Measurements from ENCODE around the gene SPEF1.
"Not testable (repeated sequence)": the region's sequence is repeated elsewhere in the genome, so short reads cannot be mapped to it uniquely, and the experiment has no call there.

Gene SPEF1, protein sequence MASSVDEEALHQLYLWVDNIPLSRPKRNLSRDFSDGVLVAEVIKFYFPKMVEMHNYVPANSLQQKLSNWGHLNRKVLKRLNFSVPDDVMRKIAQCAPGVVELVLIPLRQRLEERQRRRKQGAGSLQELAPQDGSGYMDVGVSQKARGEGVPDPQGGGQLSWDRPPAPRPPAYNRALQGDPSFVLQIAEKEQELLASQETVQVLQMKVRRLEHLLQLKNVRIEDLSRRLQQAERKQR

DNA sequence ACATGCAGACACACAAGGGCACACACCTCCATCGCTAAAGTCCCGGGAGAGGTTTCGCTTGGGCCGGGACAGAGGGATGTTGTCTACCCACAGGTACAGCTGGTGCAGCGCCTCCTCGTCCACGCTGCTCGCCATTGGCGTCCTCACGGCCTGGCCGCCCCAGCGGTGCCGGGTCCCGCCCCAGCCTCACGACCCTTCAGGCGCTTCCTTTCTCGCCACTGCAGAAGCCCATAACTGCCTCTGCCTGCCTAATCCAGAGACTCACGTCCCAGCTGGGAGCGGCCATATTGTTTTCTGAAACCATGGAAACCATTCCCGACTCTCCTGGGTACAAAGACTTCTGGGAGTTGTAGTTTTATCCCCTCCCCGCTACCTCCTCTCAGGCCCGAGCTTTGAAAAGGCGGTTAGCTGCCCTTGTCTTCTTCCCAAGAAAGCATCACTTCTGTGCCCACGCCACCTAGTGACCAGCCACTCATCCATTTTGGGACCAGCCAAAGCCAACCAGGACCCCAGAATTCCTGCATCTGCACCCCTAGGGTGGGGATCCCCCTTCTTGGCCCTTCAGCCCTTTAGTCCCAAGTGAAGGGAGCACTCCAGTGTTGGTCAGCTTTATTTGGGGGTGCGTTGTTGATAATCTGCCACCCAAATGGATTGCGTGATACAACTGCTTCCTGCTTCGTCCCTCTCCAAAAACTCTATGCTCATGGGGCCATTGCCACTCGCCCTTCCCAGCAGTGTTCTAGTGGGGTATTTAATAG is at the start of gene SPEF1:
Gene SPEF1, minus strand, starts transcription at position 296 of the 758 bp plus-strand sequence. Its CDS starts 161 bp downstream, at position 135.
- in situ Hi-C loops (cut with HindIII; ENCODE audit: low pct_ligation_motif_present, low pct_unique_long_range_greater_than_20kb, low sequenced_read_pairs), result no loop called here
- peak; percentile 93 for DNase-seq

DNA sequence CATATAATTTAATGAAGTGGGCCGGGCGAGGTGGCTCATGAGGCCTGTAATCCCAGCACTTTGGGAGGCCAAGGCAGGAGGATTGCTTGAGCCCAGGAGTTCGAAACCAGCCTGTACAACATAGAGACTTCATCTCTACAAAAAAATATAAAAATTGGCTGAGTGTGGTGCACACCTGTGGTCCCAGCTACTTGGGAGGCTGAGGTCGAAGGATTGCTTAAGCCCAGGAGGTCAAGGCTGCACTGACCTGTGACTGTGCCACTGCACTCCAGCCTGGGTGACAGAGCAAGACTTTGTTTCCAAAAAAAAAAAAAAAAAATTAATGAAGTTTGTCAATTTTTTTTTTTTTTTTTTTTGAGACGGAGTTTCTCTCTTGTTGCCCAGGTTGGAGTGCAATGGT is 48.6 kb upstream of the SPEF1 start:
- in situ Hi-C loops (cut with HindIII; ENCODE audit: low pct_ligation_motif_present, low pct_unique_long_range_greater_than_20kb, low sequenced_read_pairs); DNase-seq: not testable (repeated sequence)

DNA sequence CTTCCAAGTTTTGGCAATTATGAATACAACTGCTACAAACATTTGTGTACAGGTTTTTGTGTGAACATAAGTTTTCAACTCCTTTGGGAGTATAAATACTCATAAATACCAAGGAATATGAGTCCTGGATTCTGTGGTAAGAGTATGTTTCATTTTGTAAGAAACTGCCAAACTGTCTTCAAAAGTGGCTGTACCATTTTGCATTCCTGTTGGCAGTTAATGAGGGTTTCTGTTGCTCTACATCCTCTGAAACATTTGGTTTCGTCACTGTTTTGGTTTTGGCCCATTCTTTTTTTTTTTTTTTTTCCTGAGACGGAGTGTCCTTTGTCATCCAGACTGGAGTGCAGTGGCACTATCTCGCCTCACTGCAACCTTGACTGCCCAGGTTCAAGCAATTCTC is 47.5 kb upstream of the SPEF1 start:
- in situ Hi-C loops (cut with HindIII; ENCODE audit: low pct_ligation_motif_present, low pct_unique_long_range_greater_than_20kb, low sequenced_read_pairs), result no loop called here
- no peak for DNase-seq

DNA sequence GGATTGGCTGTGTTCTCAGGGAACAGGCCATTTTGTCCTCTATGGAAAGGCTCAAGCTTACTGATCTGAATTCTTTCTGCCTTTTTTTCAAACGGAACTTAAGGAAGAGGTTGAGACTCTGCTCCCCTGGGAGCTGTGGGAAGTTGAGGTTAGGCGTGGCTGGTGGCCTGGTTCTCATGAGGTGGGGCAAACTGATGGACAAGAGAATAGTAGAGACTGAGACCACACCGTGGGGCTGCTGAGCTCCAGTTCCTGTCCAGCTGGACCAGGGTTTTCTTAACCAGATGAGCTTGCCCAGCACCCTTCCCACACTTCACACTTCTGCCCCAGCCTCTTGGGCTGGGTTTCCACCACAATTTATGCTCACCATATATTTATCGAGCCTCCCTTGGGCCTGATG is 45.2 kb upstream of the SPEF1 start:
- in situ Hi-C loops (cut with HindIII; ENCODE audit: low pct_ligation_motif_present, low pct_unique_long_range_greater_than_20kb, low sequenced_read_pairs), result no loop called here
- DNase-seq, result no peak

DNA sequence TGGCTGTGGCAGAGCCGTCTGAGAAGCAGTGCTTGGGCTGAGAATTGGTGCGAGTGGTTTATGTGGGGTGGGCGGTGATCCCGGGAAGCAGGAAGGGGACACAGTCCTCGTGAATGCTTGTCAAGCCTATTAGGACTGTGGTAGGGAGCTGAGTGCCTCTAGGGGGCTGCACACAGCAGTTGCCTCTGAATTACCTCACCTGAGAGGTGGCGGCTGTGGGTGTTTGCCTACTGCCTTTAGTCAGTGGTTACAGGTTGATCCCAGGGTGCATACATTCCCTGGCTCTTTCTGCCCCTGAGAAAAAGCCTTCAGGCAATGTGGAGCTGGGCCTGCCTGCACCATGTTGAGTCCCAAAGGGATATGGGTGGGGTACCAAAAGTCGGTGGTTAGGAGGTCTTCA is 44.3 kb upstream of the SPEF1 start:
- no peak for DNase-seq
- in situ Hi-C loops (cut with HindIII; ENCODE audit: low pct_ligation_motif_present, low pct_unique_long_range_greater_than_20kb, low sequenced_read_pairs), result no loop called here

DNA sequence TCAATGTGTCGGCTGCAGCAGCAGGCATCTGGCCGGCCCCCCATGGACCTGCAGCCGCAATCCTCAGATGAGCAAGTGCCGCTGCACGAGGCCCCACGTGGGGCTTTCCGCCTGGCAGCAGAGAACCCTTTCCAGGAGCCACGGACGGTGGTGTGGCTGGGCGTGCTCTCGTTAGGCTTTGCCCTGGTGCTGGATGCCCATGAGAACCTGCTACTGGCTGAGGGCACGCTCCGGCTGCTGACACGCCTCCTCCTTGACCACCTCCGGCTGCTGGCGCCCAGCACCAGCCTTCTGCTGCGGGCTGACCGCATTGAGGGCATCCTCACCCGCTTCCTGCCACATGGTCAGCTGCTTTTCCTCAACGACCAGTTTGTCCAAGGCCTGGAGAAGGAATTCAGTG is 42.6 kb upstream of the SPEF1 start:
- in situ Hi-C loops (cut with HindIII; ENCODE audit: low pct_ligation_motif_present, low pct_unique_long_range_greater_than_20kb, low sequenced_read_pairs), result no loop called here
- no peak for DNase-seq

DNA sequence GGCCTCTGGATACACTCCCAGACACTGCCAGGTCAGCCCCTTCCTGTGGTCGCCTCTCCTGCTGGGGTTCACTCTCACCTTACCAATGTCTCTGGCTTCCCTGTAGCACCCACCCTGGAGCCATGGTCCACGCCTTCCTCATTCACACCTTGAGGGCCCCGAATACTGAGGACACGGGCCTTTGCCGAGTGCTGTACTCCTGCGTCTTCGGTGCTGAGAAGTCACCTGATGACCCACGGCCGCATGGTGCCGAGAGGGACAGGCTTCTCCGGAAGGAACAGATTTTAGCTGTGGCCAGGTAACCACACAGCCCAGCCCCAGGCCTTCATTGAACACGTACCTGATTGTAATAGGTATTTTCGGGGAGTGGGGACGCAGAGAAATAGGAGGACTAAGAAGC is 40.7 kb upstream of the SPEF1 start:
- DNase-seq, result no peak
- in situ Hi-C loops (cut with HindIII; ENCODE audit: low pct_ligation_motif_present, low pct_unique_long_range_greater_than_20kb, low sequenced_read_pairs), result no loop called here

DNA sequence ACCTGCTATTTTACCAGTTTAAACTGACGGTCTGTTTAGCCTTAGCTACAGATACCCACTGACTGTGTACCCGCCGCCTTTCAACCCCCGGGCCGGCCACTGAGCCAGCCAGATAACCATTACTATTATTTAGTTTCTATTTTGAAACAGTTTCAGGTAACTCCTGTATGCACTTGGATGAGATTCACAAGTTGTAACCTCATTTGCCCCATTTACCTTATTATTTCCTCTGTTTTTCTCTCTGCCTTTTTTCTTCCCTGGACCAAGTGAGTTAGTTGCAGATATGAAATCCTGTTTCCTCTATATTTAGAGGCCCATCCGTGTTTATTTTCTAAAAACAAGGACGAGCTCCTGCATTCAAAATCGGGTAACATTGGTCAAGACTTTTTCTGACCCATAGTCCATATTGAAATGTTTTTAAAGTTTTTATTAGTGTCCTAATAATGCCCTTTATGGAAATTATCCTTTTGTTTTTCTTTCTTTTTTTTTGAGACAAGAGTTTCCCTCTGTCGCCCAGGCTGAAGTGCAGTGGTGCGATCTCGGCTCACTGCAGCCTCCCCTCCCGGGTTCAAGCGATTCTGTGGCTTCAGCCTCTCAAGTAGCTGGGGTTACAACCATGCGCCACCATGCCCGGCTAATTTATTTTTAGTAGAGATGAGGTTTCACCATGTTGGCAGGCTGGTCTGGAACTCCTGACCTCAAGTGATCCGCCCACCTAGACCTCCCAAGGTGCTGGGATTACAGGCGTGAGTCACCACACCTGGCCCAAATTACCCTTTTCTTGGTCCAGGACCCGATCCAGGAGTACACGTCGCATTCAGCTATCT is 39.9 kb upstream of the SPEF1 start:
- in situ Hi-C loops (cut with HindIII; ENCODE audit: low pct_ligation_motif_present, low pct_unique_long_range_greater_than_20kb, low sequenced_read_pairs), result no loop called here
- DNase-seq, result no peak

DNA sequence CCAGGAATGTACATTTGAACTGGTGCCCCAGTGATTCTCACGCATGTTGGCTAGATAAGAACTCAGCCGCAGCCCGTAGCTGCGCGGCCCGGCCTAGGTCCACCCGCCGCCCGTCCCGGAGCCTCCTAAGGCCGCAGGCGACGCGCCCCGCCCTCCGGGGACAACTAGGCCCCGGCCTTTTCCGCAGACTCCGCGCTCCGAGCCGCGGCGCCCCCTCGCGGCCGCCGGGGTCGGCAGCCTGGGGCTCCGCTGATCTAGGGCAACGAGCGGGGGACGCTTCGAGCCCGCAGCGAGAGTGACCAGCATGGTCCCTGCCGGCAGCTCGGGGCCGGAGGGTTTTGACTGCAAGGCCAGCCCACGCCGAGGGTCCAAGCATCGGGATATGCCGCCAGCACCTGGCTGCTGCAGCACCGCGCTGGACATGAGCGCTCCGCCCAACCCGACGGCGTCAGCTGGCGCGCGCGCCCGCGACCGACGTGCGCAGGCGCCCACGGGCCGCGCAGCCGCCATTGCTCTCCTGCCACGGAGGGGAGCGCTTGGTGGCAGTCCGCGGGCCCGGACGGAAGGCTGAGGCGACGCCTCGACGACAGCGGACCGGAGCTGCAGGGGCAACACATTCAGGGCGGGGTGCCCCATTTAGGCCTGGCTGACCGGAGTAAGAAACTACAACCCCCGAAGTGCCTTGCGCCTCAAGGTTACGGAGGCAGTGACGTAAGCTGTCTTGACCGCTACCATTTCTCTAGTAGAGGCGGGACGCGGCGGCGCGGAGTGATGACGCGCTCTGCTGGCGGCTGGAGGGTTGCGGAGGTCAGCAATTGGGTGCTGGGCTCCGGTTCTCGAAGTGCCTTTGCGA is 39.0 kb upstream of the SPEF1 start, which contains the start of gene AP5S1:
Gene AP5S1, plus strand, starts transcription at position 500 of the 853 bp plus-strand sequence. CDS start 1,571 bp downstream, outside the sequence.
- in situ Hi-C loops (cut with HindIII; ENCODE audit: low pct_ligation_motif_present, low pct_unique_long_range_greater_than_20kb, low sequenced_read_pairs), result no loop called here
- DNase-seq, result peak; percentile 93

DNA sequence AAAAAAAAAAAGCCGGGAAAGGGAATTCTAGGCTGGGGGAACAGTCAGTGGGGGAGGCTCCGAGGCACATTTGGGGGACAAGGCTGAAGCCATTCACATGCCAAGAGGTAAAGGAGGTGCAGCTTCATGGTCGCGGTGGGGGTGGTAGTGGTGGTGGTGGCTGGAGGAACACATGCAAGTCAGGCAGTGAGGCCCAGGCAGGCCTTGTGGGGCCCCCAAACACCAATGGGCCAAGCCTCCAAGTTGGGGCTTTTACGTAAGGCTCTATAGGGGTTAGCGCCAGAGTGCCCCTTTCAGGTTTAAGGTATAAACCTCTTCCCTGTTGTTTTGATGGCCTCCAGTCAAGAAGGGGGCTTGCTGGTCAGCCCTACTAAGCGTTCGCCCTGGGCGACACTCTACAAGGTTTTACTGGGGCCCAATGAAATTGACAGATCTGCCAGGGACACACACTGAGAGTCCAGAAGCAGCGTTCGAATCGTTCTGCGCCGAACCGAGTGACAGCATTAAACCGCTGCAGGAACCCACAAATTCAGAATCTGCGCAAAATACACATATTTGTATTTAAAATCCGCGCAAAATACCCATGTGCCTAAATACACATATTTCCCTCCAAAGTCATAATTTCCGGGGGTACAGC is 38.3 kb upstream of the SPEF1 start:
- no peak for DNase-seq
- in situ Hi-C loops (cut with HindIII; ENCODE audit: low pct_ligation_motif_present, low pct_unique_long_range_greater_than_20kb, low sequenced_read_pairs), result no loop called here

DNA sequence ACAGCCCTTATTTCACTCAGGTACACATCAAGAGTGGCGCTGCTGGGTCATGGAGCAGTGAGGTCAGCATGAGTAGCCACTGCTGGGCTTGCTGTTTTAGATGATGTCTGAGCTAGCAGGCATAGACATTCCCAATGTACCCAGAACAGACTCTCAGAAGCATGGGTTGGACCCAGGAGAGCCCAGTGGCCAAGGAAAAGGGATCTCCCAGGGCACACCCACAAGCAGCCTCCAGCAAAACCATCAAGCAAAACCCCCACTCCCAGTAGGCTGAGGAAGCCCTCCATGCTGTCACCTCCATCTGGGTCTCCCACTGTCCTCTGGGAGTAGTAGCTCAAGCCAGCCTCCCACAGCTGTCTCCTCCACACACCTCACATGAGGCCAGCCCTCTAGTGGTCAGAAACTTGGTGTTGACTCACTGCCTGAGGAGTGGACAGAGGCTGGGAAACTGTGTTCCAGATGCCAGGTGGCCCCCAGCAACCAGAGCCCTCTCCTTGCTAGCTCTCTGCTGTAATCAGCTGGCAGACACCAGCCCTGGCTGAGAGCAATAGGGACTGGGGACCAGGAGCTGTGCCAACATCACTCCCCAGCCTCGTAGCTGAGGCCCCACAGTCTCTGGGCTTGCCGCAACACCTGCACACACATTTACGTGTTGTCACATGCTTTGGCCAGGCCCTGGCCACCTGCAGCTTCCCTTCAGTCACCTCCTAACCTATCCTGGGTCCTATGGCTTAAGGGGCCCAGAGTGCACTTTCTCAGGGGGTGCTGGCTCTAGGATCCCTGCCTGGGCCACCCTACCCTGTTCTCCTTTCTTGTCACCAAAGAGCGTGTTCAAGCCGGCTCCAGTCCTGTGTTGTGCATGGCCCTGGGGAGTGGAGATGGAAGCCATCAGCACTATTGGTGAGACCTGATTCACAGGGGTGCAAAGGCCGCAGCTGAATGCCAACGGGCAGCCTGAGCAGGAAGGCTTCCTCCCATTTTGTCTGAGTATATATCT is 37.2 kb upstream of the SPEF1 start:
- in situ Hi-C loops (cut with HindIII; ENCODE audit: low pct_ligation_motif_present, low pct_unique_long_range_greater_than_20kb, low sequenced_read_pairs), result no loop called here
- DNase-seq, result peak; percentile 82

DNA sequence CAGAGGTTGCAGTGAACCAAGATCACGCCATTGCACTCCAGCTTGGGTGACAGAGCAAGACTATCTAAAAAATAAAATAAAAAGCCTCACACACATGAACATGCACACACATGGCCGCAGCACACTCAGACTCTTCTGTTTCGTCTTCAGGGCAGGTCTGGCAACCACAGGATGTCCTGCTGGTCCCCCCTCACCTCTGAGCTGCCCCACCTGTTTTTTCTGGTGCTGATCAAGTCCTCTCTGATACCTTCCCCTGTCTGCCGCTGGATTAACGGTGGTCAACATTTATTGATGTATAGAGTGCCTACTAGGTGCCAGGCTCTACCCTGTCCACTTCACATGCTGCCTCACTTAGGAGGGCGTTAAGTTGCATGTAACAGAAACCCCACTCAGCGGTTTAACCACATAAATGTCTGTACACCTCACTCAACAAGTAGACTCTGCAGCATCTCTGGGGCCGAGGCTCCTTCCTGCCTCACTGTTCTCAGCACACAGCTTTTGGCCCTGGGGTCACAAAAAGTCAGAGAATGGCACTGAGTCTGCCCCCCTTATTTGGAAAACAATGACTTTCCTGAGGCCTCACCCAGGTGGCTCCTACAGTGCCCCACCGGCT is 34.6 kb upstream of the SPEF1 start:
- DNase-seq, result no peak
- in situ Hi-C loops (cut with HindIII; ENCODE audit: low pct_ligation_motif_present, low pct_unique_long_range_greater_than_20kb, low sequenced_read_pairs), result no loop called here

DNA sequence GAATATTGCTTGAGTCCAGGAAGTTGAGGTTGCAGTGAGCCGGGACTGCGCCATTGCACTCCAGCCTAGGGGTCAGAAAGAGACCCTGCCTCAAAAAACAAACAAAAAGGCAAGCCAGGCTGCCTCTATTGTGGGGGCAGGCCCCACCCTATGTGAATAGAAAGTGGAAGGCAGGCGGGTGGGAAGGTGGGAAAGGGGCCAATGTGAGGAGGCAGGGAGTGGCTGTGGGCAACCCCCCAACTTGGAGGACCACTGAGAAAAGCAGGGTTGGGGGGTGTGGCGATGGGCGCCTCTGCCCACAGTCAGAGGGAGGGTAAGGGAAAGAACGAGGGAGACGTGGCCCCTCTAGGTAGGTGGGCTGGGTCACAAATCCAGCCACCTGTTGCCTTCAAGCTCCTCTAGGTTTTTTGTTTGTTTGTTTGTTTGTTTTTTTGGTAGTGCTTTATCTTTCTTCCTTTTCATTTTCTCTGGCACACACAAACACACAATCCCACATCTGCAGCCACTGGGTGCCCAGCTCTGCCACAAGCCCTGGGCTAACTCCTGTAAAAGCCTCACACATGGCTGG is 33.8 kb upstream of the SPEF1 start:
- DNase-seq, result no peak
- in situ Hi-C loops (cut with HindIII; ENCODE audit: low pct_ligation_motif_present, low pct_unique_long_range_greater_than_20kb, low sequenced_read_pairs), result no loop called here

DNA sequence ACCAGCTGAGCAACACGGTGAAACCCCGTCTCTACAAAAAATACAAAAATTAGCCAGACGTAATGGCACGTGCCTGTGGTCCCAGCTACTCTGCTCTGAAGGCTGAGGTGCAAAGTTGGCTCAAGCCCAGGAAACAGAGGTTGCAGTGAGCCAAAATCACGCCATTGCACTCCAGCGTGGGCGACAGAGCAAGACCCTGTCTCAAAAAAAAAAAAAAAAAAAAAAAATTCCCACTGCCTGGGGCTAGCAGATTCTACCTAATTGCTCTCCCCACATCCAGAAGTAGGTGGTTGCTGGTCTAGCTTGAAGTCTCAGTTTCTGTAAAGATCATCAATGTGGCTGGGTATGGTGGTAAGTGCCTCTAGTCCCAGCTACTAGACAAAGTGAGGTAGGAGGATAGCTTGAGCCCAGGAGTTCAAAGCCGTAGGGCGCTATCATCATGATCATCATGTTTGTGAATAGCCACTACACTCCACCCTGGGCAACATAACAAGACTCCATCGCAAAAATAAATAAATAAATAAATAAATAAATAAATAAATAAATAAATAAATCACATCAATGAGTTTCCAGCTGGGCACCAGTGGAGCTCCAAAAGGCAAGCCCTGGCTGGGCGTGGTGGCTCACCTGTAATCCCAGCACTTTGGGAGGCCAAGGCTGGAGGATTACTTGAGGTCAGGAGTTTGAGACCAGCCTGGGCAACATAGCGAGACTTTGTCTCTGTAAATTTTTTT is 32.8 kb upstream of the SPEF1 start:
- in situ Hi-C loops (cut with HindIII; ENCODE audit: low pct_ligation_motif_present, low pct_unique_long_range_greater_than_20kb, low sequenced_read_pairs), result no loop called here
- no peak for DNase-seq

DNA sequence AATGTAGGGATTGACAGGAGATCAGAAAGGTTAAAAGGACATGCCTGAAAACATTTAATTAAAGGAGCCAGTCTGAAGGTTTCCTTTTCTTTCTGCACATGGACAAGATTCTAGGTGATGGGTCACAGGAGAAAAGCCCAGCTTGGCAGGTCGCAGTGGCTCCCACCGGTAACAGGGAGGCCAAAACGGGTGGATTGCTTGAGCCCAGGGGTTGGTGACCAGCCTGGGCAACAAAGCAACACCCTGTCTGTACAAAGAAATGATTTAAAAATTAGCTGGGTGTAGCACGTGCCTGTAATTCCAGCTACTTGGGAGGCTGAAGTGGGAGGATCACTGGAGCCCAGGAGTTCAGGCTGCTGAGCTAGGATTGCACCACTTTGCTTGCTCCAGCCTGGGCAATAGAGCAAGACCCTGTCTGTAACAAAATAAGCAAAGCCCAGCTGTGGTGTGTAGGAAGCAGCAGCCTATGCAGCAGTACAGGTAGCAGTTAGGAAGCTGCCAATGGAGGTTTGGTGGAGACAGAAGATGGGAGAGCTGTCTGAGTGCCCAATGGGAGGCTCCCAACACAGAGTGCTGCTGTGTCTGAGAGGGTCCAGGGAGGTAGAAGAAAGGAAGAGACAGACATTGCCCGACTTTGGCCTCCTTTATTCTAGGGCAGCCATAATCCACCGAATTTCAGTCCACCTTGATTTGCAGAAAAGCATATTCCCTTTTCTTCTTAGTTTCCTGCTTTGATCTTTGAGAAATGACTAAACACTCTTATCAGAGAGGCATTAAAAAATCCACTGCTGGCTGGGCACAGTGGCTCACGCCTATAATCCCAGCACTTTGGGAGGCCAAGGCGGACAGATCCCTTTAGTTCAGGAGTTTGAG is 32.0 kb upstream of the SPEF1 start:
- no peak for DNase-seq
- in situ Hi-C loops (cut with HindIII; ENCODE audit: low pct_ligation_motif_present, low pct_unique_long_range_greater_than_20kb, low sequenced_read_pairs), result no loop called here

Data from ACHN (cell line).